PC-3 (cell line): ENCODE results near the gene MAPK12. TPM values are rescaled to one million over a fixed set of nuclear protein-coding genes. Genes with fewer than 3 reads are reported as not detected.

ENCODE experiments used
- ATAC-seq: fragments of 200-7000 bp; cut with Tn5 transposase; 2 replicates; pipeline ENCODE4 v1.9.1; 2020; ENCODE audit warnings: mild to moderate bottlenecking, moderate library complexity
- BruUV-seq: library from RNA; stranded (reverse); fragments of 400-500 nt; replicated peaks from 2 replicates; lab custom pipeline; 2021; lab: Mats Ljungman, UMichigan
- CTCF ChIA-PET: fragments of 300-600 bp; sonication (Branson Sonifier 250); formaldehyde crosslinking; loops from one replicate; lab custom pipeline; 2022; ENCODE audit warnings: antibody characterized with exemption; lab: Charles Lee
- POLR2A ChIA-PET: fragments of 300-600 bp; sonication (Branson Sonifier 250); formaldehyde crosslinking; loops from one replicate; lab custom pipeline; 2022; ENCODE audit warnings: antibody characterized with exemption; ENCODE audit not compliant: unreplicated experiment; lab: Charles Lee
- DNase-seq: peaks from one replicate; pipeline ENCODE4 v3.0.0-alpha.2; 2015
- H2AFZ ChIP-seq: fragments of 300-600 bp; sonication (generic); 2 replicates; pipeline ENCODE4 v1.6.0; 2016; ENCODE audit warnings: antibody characterized with exemption, low read length
- H3F3A ChIP-seq: fragments of 300-600 bp; sonication (generic); one replicate; pipeline ENCODE4 v1.6.0; 2017; ENCODE audit warnings: antibody characterized with exemption, low read length, control low read depth, mild to moderate bottlenecking; ENCODE audit not compliant: unreplicated experiment
- H3K27ac ChIP-seq: fragments of 300-600 bp; sonication (generic); 2 replicates; pipeline ENCODE4 v1.5.1; 2016; ENCODE audit warnings: mild to moderate bottlenecking, low read length
- H3K27me3 ChIP-seq: fragments of 300-600 bp; sonication (generic); 2 replicates; pipeline ENCODE4 v1.6.1; 2016; ENCODE audit warnings: low read length, mixed read lengths
- H3K36me3 ChIP-seq: fragments of 300-600 bp; sonication (generic); 2 replicates; pipeline ENCODE4 v1.6.1; 2016; ENCODE audit warnings: low read depth, mixed run types, low read length, mixed read lengths
- H3K4me1 ChIP-seq: fragments of 300-600 bp; sonication (generic); 2 replicates; pipeline ENCODE4 v1.5.1; 2016; ENCODE audit warnings: low read length; ENCODE audit not compliant: insufficient read depth
- H3K4me2 ChIP-seq: fragments of 300-600 bp; sonication (generic); 2 replicates; pipeline ENCODE4 v1.6.0; 2016; ENCODE audit warnings: low read length
- H3K4me3 ChIP-seq: fragments of 300-600 bp; sonication (generic); 2 replicates; pipeline ENCODE4 v1.5.1; 2016; ENCODE audit warnings: mild to moderate bottlenecking, low read length, mixed read lengths
- H3K79me2 ChIP-seq: fragments of 300-600 bp; sonication (generic); 2 replicates; pipeline ENCODE4 v1.6.1; 2017; ENCODE audit warnings: low read length, mixed read lengths
- H3K9ac ChIP-seq: fragments of 300-600 bp; sonication (generic); 2 replicates; pipeline ENCODE4 v1.6.0; 2016; ENCODE audit warnings: mild to moderate bottlenecking, low read length
- H3K9me2 ChIP-seq: fragments of 300-600 bp; sonication (generic); replicated peaks from 2 replicates; pipeline ENCODE4 v1.6.1; 2016; ENCODE audit warnings: mixed run types, low read length, mixed read lengths
- H3K9me3 ChIP-seq: fragments of 300-600 bp; sonication (generic); 2 replicates; pipeline ENCODE4 v1.6.1; 2016; ENCODE audit warnings: low read length, mixed read lengths
- H4K20me1 ChIP-seq: fragments of 300-600 bp; sonication (generic); 2 replicates; pipeline ENCODE4 v1.6.1; 2016; ENCODE audit warnings: low read length, mixed read lengths
- EZH2 ChIP-seq: fragments of 300-600 bp; sonication (generic); IDR thresholded peaks from one replicate; pipeline ENCODE4 v1.6.1; 2017; ENCODE audit warnings: antibody characterized with exemption, mild to moderate bottlenecking, low read length; ENCODE audit not compliant: unreplicated experiment
- EZH2phosphoT487 ChIP-seq: fragments of 300-600 bp; sonication (generic); IDR thresholded peaks from 2 replicates; pipeline ENCODE4 v1.6.1; 2018; ENCODE audit warnings: mild to moderate bottlenecking, antibody characterized with exemption, low read length, borderline replicate concordance
- intact Hi-C: fragments of 100-400 bp; cut with micrococcal nuclease; formaldehyde crosslinking; loops from 2 replicates; pipeline ENCODE4 v1.9.0; 2023
- total RNA-seq: library from RNA; depleted of rRNA; stranded (reverse); fragments of >200 nt; gene quantifications from 2 replicates; pipeline ENCODE4 v1.2.3, GENCODE V29; 2014
- TF ChIP-seq, protein P1 (sequence below): fragments of 300-600 bp; sonication (generic); conservative IDR thresholded peaks from 2 replicates; pipeline ENCODE4 v1.5.1; 2017; ENCODE audit warnings: antibody characterized with exemption, low read depth, mild to moderate bottlenecking, low read length

Gene MAPK12
- total RNA-seq, 1 experiment from 2014 or later, result 22.4 TPM

DNA sequence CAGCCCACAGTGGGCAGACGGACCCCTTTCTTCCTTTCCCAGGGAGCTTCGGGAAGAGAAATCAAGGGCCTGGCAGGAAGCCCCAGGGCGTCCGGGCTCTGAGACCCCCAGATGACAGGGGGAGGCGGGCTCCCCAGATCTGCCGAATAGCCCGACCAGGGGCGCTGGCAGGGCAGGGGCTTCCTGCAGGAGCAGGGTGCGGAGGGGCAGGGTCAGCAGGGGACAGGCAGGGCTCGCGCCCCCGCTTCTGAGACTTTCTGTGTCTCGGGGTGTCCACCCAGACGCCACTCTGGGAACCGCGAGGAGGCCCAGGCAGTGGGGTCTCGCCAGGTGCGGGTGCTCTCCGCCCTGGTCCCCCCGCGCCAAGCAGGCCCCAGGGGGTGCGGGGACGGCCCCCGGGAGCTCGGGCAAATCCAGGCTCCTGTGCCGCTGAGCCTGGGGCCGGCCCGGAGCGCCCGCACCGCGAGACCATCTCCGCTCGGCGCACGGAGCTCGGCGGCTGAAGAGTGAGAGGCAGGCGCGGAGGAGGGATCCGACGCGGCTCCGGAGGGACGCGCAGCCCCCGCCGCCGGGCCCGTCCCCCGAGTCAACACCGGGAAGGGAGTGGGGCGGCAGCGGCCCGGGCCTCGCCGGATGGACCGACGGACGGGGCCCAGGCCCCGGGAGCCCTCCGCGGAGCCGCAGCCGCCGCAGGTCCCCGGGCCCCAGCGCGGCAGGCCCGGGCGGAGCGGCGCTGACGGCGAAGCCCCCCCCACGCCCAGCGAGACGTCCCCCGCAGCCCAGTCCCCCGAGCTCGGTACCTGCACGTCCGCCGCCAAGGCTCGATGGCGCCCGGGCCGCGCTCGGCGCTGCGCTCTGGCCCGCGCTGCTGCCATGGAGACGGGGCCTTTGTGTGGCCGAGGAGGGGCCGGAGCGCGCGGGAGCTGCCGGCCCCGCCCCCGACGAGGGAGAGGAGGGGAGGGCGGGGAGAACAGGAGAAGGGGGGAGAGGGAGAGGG is 45.6 kb upstream of the MAPK12 start, which contains the start of gene PLXNB2:
Gene PLXNB2 (minus strand): TSS at position 894 of the 997 bp plus-strand sequence. CDS start 17,062 bp downstream, outside the sequence.
- Histone ChIP-seq H3K27ac (peak within 1 kb of the TSS; percentile 99), H3K27me3 (no peaks in the 10 kb centered on the region), H3K9me3 (no peaks in the 10 kb centered on the region), H3K4me3 (peak within 1 kb of the TSS; percentile 88), H3F3A (peaks cover 3% of the 10 kb centered on the region), H3K9ac (peak within 1 kb of the TSS; percentile 94), H3K4me2 (peak within 1 kb of the TSS; percentile 99), H3K79me2 (peaks cover 48% of the 10 kb centered on the region), H4K20me1 (0 out of 2 replicates have a peak, but pooled peaks cover 4% of the 10 kb centered on the region), H2AFZ (no peak within 1 kb of the TSS), H3K9me2 (no peaks in the 10 kb centered on the region), H3K36me3 (no peaks in the 10 kb centered on the region), H3K4me1 (peaks cover 37% of the 10 kb centered on the region)
- no peak for TF ChIP-seq EZH2
- no peak for TF ChIP-seq EZH2phosphoT487
- TF ChIP-seq, protein P1, sequence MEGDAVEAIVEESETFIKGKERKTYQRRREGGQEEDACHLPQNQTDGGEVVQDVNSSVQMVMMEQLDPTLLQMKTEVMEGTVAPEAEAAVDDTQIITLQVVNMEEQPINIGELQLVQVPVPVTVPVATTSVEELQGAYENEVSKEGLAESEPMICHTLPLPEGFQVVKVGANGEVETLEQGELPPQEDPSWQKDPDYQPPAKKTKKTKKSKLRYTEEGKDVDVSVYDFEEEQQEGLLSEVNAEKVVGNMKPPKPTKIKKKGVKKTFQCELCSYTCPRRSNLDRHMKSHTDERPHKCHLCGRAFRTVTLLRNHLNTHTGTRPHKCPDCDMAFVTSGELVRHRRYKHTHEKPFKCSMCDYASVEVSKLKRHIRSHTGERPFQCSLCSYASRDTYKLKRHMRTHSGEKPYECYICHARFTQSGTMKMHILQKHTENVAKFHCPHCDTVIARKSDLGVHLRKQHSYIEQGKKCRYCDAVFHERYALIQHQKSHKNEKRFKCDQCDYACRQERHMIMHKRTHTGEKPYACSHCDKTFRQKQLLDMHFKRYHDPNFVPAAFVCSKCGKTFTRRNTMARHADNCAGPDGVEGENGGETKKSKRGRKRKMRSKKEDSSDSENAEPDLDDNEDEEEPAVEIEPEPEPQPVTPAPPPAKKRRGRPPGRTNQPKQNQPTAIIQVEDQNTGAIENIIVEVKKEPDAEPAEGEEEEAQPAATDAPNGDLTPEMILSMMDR, result no peak
- ChIA-PET POLR2A (interaction anchor here (0.6 to 1.4 kb wide), 2 partner anchors 18 to 25 kb away, joined by 6 to 17 read pairs; no protein-coding TSS in a partner anchor), CTCF (interaction anchor here (0.7 kb wide), 1 partner anchor 16 kb away, joined by 5 read pairs; no protein-coding TSS in a partner anchor)
- intact Hi-C loops, result no loop called here
- DNase-seq (peak; percentile 72), ATAC-seq (peak; percentile 6; the same call in 1 of the 2 replicates)
- BruUV-seq, result no TSS peak

GRCh38 chr22:50305923-50306566 is 44.6 kb upstream of the MAPK12 start:
- intact Hi-C loops, result no loop called here
- Histone ChIP-seq H3K27ac (peak overlapping the region; percentile 99), H3K9me3 (no peaks in the 10 kb centered on the region), H3K4me1 (peaks cover 42% of the 10 kb centered on the region), H3K4me3 (peak overlapping the region; percentile 88), H3K4me2 (peak overlapping the region; percentile 99), H3K36me3 (no peaks in the 10 kb centered on the region), H3K9me2 (no peaks in the 10 kb centered on the region), H3K9ac (peak overlapping the region; percentile 94), H4K20me1 (0 out of 2 replicates have a peak, but pooled peaks cover 4% of the 10 kb centered on the region), H2AFZ (no peak overlapping the region), H3F3A (peaks cover 3% of the 10 kb centered on the region), H3K79me2 (peaks cover 58% of the 10 kb centered on the region), H3K27me3 (no peaks in the 10 kb centered on the region)
- TF ChIP-seq, protein P1, result no peak
- TF ChIP-seq EZH2 (no peak), EZH2phosphoT487 (no peak)
- ChIA-PET CTCF (no interaction called here), POLR2A (no interaction called here)
- BruUV-seq, result no TSS peak
- DNase-seq, result peak; percentile 92
- peak; percentile 63 for ATAC-seq
